Fibroblast of lung (primary cell): ENCODE data around the gene CDH24.

Experiments
- EZH2 ChIP-seq: IDR thresholded peaks from 2 replicates; pipeline ENCODE4 v1.5.1; 2012; ENCODE audit warnings: low read length, control low read depth, mild to moderate bottlenecking; ENCODE audit errors: missing control alignments
- TF ChIP-seq, protein P1 (sequence below), 2 donors: IDR thresholded peaks in 1 of 2; conservative IDR thresholded peaks in 1 of 2; 1 replicate in 1 of 2; 2 replicates in 1 of 2; pipeline ENCODE4 v1.5.1; 2011 to 2012; ENCODE audit warnings: low read length in 2 of 2, control low read depth in 1 of 2, inconsistent platforms in 1 of 2, low read depth in 1 of 2, mild to moderate bottlenecking in 1 of 2

DNA sequence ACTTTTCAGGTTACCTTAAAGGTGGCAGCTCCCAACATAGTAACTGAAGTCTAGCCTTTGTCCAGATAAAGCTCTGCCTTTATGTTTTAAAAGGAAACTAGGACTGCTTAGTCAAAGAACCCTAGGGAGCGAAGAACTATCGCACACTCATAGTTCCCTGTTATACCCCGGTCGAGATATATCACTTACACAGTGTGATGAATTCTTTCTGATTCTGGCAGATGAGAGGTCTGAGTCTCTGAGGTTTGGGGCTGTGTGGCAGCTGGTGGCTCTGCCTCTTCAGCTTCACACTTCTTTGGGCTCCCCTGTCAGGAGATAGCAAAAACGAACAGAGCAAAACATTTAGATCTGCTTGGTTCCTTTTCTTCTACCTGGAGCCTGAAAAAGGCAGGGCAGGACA is 20.6 kb upstream of the CDH24 start:
- TF ChIP-seq, protein P1, sequence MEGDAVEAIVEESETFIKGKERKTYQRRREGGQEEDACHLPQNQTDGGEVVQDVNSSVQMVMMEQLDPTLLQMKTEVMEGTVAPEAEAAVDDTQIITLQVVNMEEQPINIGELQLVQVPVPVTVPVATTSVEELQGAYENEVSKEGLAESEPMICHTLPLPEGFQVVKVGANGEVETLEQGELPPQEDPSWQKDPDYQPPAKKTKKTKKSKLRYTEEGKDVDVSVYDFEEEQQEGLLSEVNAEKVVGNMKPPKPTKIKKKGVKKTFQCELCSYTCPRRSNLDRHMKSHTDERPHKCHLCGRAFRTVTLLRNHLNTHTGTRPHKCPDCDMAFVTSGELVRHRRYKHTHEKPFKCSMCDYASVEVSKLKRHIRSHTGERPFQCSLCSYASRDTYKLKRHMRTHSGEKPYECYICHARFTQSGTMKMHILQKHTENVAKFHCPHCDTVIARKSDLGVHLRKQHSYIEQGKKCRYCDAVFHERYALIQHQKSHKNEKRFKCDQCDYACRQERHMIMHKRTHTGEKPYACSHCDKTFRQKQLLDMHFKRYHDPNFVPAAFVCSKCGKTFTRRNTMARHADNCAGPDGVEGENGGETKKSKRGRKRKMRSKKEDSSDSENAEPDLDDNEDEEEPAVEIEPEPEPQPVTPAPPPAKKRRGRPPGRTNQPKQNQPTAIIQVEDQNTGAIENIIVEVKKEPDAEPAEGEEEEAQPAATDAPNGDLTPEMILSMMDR (conservative IDR thresholded peaks at IDR 0.05 in 1 of 2, IDR thresholded peaks at IDR 0.05 in 1 of 2; ENCODE audit: low read depth in 1 of 2, low read length in 2 of 2) = no peak
- TF ChIP-seq EZH2 = no peak
